HepG2 (cell line): ENCODE results near the gene CD79A. TPM values are rescaled to one million over a fixed set of nuclear protein-coding genes. Genes with fewer than 3 reads are reported as not detected.
A peak's percentile ranks its signal among the peaks of the same experiment; 100 is the strongest.

Source experiments
- CCDC6 ChIP-seq: sonication (generic); formaldehyde crosslinking; IDR thresholded peaks from 2 replicates; pipeline ENCODE4 v1.8.1; 2022; ENCODE audit warnings: mild to moderate bottlenecking, missing genetic modification reagents, moderate library complexity
- CEBPG ChIP-seq: IDR thresholded peaks from 2 replicates; pipeline ENCODE4 v1.6.1; 2016
- ELF3 ChIP-seq: IDR thresholded peaks from 2 replicates; pipeline ENCODE4 v1.6.1; 2016; ENCODE audit warnings: missing genetic modification reagents, missing compliant biosample characterization
- PHF21A ChIP-seq: sonication (generic); formaldehyde crosslinking; IDR thresholded peaks from 2 replicates; pipeline ENCODE4 v1.5.0; 2020; ENCODE audit warnings: mild to moderate bottlenecking, missing genetic modification reagents
- POLR2G ChIP-seq: fragments of 200-400 bp; formaldehyde crosslinking; IDR thresholded peaks from 2 replicates; pipeline ENCODE4 v1.6.1; 2018; ENCODE audit warnings: mild to moderate bottlenecking, low read depth, low read length, moderate library complexity
- RFX3 ChIP-seq: IDR thresholded peaks from 2 replicates; pipeline ENCODE4 v1.6.1; 2016; ENCODE audit warnings: missing biosample characterization, missing genetic modification reagents
- SALL1 ChIP-seq: sonication (generic); formaldehyde crosslinking; IDR thresholded peaks from 2 replicates; pipeline ENCODE4 v1.8.0; 2022; ENCODE audit warnings: mild to moderate bottlenecking, missing genetic modification reagents
- SMAD3 ChIP-seq: sonication (generic); formaldehyde crosslinking; IDR thresholded peaks from 2 replicates; pipeline ENCODE4 v1.4.0; 2020; ENCODE audit warnings: missing genetic modification reagents
- SNAI1 ChIP-seq: sonication (generic); formaldehyde crosslinking; IDR thresholded peaks from 2 replicates; pipeline ENCODE4 v1.5.0; 2020; ENCODE audit warnings: mild to moderate bottlenecking, missing genetic modification reagents, borderline replicate concordance
- THAP11 ChIP-seq: IDR thresholded peaks from 2 replicates; pipeline ENCODE4 v1.6.1; 2016; ENCODE audit warnings: missing biosample characterization, missing genetic modification reagents
- XRCC5 ChIP-seq: fragments of 200-400 bp; formaldehyde crosslinking; optimal IDR thresholded peaks from 2 replicates; pipeline ENCODE3; 2017; ENCODE audit warnings: mild to moderate bottlenecking, low read length
- ZNF232 ChIP-seq: sonication (generic); formaldehyde crosslinking; IDR thresholded peaks from 2 replicates; pipeline ENCODE4 v1.4.0; 2020; ENCODE audit warnings: missing genetic modification reagents, borderline replicate concordance
- ZNF619 ChIP-seq: sonication (generic); formaldehyde crosslinking; IDR thresholded peaks from 2 replicates; pipeline ENCODE4 v1.4.0; 2020; ENCODE audit warnings: mild to moderate bottlenecking, missing genetic modification reagents
- ZNF790 ChIP-seq: sonication (generic); formaldehyde crosslinking; IDR thresholded peaks from 2 replicates; pipeline ENCODE4 v1.8.0; 2022; ENCODE audit warnings: missing genetic modification reagents, mild to moderate bottlenecking, borderline replicate concordance
- polyA plus RNA-seq, 8 experiments: library from polyadenylated mRNA; depleted of rRNA in 3 of 8; stranded (reverse) in 7 of 8; unstranded in 1 of 8; fragments of >200 nt; fragmentation: Illumina TruSeq in 4 of 8; extraction: Trizol in 4 of 8; gene quantifications; 2 replicates each; pipeline versions ENCODE4 v1.2.1 to v1.2.3, GENCODE V29; 2011 to 2016; ENCODE audit warnings: low read depth in 4 of 8, missing spikeins in 1 of 8, mixed read lengths in 1 of 8; ENCODE audit not compliant: insufficient read depth in 1 of 8
- total RNA-seq, 5 experiments: library from RNA; depleted of rRNA; stranded (reverse); fragments of >200 nt; fragmentation: Illumina TruSeq; extraction: Trizol; gene quantifications; 2 replicates each; pipeline ENCODE4 v1.2.3, GENCODE V29; 2016; ENCODE audit warnings: low read depth in 1 of 5
- TF ChIP-seq, protein P1 (sequence below): sonication (generic); formaldehyde crosslinking; IDR thresholded peaks from 2 replicates; pipeline ENCODE4 v1.4.0; 2020; ENCODE audit warnings: mild to moderate bottlenecking, missing genetic modification reagents
- TF ChIP-seq, protein P2 (sequence below): sonication (generic); formaldehyde crosslinking; conservative IDR thresholded peaks from 2 replicates; pipeline ENCODE4 v1.8.0; 2022; ENCODE audit warnings: low read depth, missing genetic modification reagents

Gene CD79A
- total and polyA plus RNA-seq, 2 of the 13 experiments (the other 11 are each of a cell fraction or from before 2014, with no cell fraction given) = 0.24 to 0.33 TPM

DNA sequence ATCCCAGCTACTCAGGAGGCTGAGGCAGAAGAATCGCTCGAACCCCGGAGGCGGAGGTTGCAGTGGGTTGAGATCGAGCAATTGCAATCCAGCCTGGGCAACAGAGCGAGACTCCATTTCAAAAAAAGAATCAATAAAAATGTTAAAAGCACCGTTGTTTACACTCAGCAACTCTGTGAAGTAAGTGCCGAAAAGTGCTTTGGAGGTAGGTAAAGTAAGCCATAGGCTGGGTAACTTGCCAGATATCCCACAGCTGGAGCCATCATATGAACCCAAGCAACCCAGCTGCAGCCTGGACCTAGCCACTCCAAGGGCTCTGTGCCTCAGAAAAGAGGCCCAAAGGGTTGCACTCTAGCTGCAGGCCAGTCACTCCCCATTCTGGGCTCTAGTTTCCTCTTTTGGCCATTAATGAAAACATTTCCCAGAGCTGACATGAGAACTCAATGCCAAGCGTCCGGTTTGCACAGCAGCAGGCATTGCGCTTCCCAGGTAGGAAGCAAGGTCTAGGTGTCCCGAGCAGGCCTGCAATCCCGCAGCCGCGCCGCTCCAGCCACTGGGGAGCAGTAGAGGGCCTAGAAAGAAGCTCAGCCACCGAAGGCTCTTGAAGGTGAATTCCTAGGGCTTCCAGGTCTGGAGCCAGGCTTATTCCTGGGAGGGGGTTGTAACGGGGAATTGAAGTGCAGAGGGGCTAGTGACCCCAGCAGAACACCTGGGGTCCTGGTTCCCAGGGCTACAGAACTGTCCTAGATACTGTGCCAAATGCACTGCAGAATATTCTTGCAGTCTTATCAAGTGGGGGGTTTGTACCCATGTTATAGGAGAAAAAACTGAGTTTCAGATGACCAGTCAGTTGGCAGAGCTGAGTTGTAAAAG, 4.1 kb upstream of the CD79A start (continued):
- TF ChIP-seq, protein P1, sequence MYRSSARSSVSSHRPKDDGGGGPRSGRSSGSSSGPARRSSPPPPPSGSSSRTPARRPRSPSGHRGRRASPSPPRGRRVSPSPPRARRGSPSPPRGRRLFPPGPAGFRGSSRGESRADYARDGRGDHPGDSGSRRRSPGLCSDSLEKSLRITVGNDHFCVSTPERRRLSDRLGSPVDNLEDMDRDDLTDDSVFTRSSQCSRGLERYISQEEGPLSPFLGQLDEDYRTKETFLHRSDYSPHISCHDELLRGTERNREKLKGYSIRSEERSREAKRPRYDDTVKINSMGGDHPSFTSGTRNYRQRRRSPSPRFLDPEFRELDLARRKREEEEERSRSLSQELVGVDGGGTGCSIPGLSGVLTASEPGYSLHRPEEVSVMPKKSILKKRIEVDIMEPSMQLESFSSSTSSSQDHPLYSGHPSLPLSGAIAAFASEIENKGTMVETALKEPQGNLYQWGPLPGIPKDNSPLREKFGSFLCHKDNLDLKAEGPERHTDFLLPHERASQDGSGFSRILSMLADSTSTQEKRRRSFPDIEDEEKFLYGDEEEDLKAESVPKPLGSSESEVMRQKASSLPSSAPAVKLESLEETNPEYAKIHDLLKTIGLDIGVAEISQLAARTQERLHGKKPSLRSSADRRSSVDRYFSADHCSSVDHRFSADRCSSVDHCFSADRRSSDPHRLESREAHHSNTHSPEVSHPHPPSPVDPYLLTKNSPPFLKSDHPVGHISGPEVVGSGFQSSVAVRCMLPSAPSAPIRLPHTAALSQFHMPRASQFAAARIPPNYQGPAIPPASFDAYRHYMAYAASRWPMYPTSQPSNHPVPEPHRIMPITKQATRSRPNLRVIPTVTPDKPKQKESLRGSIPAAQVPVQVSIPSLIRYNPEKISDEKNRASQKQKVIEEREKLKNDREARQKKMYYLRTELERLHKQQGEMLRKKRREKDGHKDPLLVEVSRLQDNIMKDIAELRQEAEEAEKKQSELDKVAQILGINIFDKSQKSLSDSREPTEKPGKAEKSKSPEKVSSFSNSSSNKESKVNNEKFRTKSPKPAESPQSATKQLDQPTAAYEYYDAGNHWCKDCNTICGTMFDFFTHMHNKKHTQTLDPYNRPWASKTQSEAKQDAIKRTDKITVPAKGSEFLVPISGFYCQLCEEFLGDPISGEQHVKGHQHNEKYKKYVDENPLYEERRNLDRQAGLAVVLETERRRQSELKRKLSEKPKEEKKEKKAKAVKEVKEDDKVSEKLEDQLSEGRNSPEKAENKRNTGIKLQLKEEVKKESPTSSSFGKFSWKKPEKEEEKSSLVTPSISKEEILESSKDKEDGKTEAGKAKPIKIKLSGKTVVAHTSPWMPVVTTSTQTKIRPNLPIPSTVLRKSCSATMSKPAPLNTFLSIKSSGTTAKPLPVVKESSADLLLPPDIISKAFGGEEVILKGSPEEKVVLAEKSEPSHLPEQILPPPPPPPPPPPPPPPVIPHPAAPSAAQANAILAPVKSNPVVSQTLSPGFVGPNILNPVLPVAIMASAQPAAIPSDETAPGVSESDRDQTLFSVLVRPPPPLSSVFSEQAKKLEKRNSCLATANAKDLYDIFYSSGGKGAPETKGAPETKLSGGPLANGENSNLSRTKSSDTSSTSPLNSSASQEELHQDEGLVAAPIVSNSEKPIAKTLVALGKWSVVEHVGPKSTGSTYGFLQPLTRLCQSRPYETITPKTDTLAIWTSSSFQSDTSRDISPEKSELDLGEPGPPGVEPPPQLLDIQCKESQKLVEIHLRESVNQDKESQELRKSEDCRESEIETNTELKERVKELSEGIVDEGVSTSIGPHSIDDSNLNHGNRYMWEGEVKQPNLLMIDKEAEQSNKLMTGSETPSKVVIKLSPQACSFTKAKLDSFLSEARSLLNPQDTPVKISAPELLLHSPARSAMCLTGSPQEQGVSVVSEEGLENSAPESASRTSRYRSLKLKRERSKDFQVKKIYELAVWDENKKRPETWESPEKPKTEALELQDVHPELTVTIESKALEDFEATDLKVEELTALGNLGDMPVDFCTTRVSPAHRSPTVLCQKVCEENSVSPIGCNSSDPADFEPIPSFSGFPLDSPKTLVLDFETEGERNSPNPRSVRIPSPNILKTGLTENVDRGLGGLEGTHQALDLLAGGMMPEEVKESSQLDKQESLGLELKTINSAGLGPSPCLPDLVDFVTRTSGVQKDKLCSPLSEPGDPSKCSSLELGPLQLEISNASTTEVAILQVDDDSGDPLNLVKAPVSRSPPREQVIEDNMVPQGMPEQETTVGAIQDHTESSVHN = no peak
- TF ChIP-seq THAP11 (0 out of 2 replicates have a peak, but pooled peaks have one; percentile 19), CCDC6 (no peak), PHF21A (CRISPR knock-in tag) (no peak), POLR2G (peak; percentile 75), SMAD3 (CRISPR knock-in tag) (0 out of 2 replicates have a peak, but pooled peaks have one; percentile 43), RFX3 (CRISPR knock-in tag) (no peak), CEBPG (CRISPR knock-in tag) (peak; percentile 37; the same call in 1 of the 2 replicates), XRCC5 (peak; percentile 73), SALL1 (CRISPR knock-in tag) (peak; percentile 35; the same call in 1 of the 2 replicates), ZNF232 (CRISPR knock-in tag) (no peak), ELF3 (CRISPR knock-in tag) (no peak), SNAI1 (CRISPR knock-in tag) (0 out of 2 replicates have a peak, but pooled peaks have one; percentile 21), ZNF790 (CRISPR knock-in tag) (no peak), ZNF619 (no peak)
- TF ChIP-seq, protein P2, sequence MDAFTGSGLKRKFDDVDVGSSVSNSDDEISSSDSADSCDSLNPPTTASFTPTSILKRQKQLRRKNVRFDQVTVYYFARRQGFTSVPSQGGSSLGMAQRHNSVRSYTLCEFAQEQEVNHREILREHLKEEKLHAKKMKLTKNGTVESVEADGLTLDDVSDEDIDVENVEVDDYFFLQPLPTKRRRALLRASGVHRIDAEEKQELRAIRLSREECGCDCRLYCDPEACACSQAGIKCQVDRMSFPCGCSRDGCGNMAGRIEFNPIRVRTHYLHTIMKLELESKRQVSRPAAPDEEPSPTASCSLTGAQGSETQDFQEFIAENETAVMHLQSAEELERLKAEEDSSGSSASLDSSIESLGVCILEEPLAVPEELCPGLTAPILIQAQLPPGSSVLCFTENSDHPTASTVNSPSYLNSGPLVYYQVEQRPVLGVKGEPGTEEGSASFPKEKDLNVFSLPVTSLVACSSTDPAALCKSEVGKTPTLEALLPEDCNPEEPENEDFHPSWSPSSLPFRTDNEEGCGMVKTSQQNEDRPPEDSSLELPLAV (CRISPR knock-in tag) = no peak
